SK-N-SH (cell line): ENCODE data around the gene VSIG8. TPM values are rescaled to one million over a fixed set of nuclear protein-coding genes. Genes with fewer than 3 reads are reported as not detected.
A peak's percentile ranks its signal among the peaks of the same experiment; 100 is the strongest.

Source experiments
- CTCF ChIA-PET: fragments of 300-600, 350-600 bp; formaldehyde crosslinking; extraction: SDS; loops from one replicate; lab custom pipeline; 2021; lab: Yijun Ruan, JAX
- POLR2A ChIA-PET: fragments of 350-600 bp; sonication (Branson Sonifier 250); formaldehyde crosslinking; extraction: SDS; loops from one replicate; lab custom pipeline; 2020; ENCODE audit warnings: antibody characterized with exemption, inconsistent platforms; lab: Yijun Ruan, JAX
- DNase-seq: peaks from one replicate; pipeline ENCODE4 v3.0.0; 2012
- H2AFZ ChIP-seq: fragments of 200-600 bp; sonication (generic); 2 replicates; pipeline ENCODE4 v1.8.1; 2016; ENCODE audit warnings: antibody characterized with exemption, mild to moderate bottlenecking, low read depth
- H3F3A ChIP-seq: fragments of 200-600 bp; sonication (generic); replicated peaks from 2 replicates; pipeline ENCODE3; 2016; ENCODE audit warnings: antibody characterized with exemption, mild to moderate bottlenecking; ENCODE audit not compliant: insufficient read depth
- H3K27ac ChIP-seq, 2 experiments: fragments of 200-500 bp in 1 of 2; fragments of 200-600 bp in 1 of 2; sonication (Bioruptor generic) in 1 of 2; sonication (generic), shearing (Covaris generic) in 1 of 2; 2 replicates each; pipeline versions ENCODE4 v1.5.1 to v1.6.1; 2014 to 2016; ENCODE audit warnings: low read depth in 2 of 2, inconsistent platforms in 1 of 2, low read length in 1 of 2, mild to moderate bottlenecking in 1 of 2, mixed read lengths in 1 of 2
- H3K27me3 ChIP-seq: fragments of 200-600 bp; sonication (generic), shearing (Covaris generic); 2 replicates; pipeline ENCODE4 v1.6.1; 2016; ENCODE audit warnings: mixed run types; ENCODE audit not compliant: insufficient read depth
- H3K36me3 ChIP-seq, 2 experiments: fragments of 200-500 bp in 1 of 2; fragments of 200-600 bp in 1 of 2; sonication (Bioruptor generic) in 1 of 2; sonication (generic) in 1 of 2; replicated peaks in 1 of 2; 2 replicates each; pipeline versions ENCODE3 to v1.5.1; 2014 to 2016; ENCODE audit warnings: low read length in 1 of 2, mild to moderate bottlenecking in 1 of 2; ENCODE audit not compliant: insufficient read depth in 2 of 2, control insufficient read depth in 1 of 2
- H3K4me1 ChIP-seq, 2 experiments: fragments of 200-500 bp in 1 of 2; fragments of 200-600 bp in 1 of 2; sonication (Bioruptor generic) in 1 of 2; sonication (generic), shearing (Covaris generic) in 1 of 2; 2 replicates each; pipeline versions ENCODE4 v1.5.1 to v1.6.1; 2014 to 2016; ENCODE audit warnings: low read depth in 1 of 2, low read length in 1 of 2, mixed run types in 1 of 2; ENCODE audit not compliant: insufficient read depth in 2 of 2, control insufficient read depth in 1 of 2
- H3K4me2 ChIP-seq: fragments of 200-600 bp; sonication (generic), shearing (Covaris generic); 2 replicates; pipeline ENCODE4 v1.6.1; 2017; ENCODE audit warnings: mixed run types
- H3K4me3 ChIP-seq, 2 experiments: fragments of 200-500 bp in 1 of 2; fragments of 200-600 bp in 1 of 2; sonication (Bioruptor generic) in 1 of 2; sonication (generic), shearing (Covaris generic) in 1 of 2; 2 replicates each; pipeline versions ENCODE4 v1.5.1 to v1.8.1; 2014 to 2016; ENCODE audit warnings: low read depth in 2 of 2, inconsistent platforms in 1 of 2, low read length in 1 of 2, mild to moderate bottlenecking in 1 of 2, mixed read lengths in 1 of 2, moderate library complexity in 1 of 2
- H3K79me2 ChIP-seq: fragments of 200-600 bp; sonication (generic); 2 replicates; pipeline ENCODE4 v1.8.1; 2017; ENCODE audit warnings: mild to moderate bottlenecking; ENCODE audit not compliant: insufficient read depth
- H3K9ac ChIP-seq: fragments of 200-600 bp; sonication (generic); 2 replicates; pipeline ENCODE4 v1.6.1; 2017; ENCODE audit warnings: mixed run types
- H3K9me2 ChIP-seq: fragments of 200-600 bp; sonication (generic); 2 replicates; pipeline ENCODE4 v1.6.1; 2017; ENCODE audit warnings: mixed run types
- H3K9me3 ChIP-seq: fragments of 200-600 bp; sonication (generic); 2 replicates; pipeline ENCODE4 v1.6.1; 2017; ENCODE audit warnings: mixed run types, mild to moderate bottlenecking, moderate library complexity
- H4K20me1 ChIP-seq: fragments of 200-600 bp; sonication (generic); 2 replicates; pipeline ENCODE4 v1.6.1; 2017; ENCODE audit warnings: mild to moderate bottlenecking, mixed run types; ENCODE audit not compliant: insufficient read depth
- CHD2 ChIP-seq: fragments of 150-350 bp; IDR thresholded peaks from 2 replicates; pipeline ENCODE4 v1.6.1; 2018; ENCODE audit warnings: low read length; ENCODE audit not compliant: partially characterized antibody
- CTCF ChIP-seq: fragments of 200-600 bp; sonication (generic); IDR thresholded peaks from 2 replicates; pipeline ENCODE4 v1.6.1; 2017; ENCODE audit warnings: antibody characterized with exemption, mild to moderate bottlenecking, moderate library complexity
- ELF1 ChIP-seq: IDR thresholded peaks from 2 replicates; pipeline ENCODE4 v1.4.0; 2012
- EP300 ChIP-seq, 2 experiments: IDR thresholded peaks; 2 replicates each; pipeline versions ENCODE4 v1.4.0 to v1.6.1; 2012; ENCODE audit warnings: borderline replicate concordance in 1 of 2, low read depth in 1 of 2, low read length in 1 of 2
- EZH2phosphoT487 ChIP-seq: fragments of 200-600 bp; sonication (generic); IDR thresholded peaks from 2 replicates; pipeline ENCODE4 v1.6.1; 2017; ENCODE audit warnings: low read depth, mixed run types, mild to moderate bottlenecking, antibody characterized with exemption, moderate library complexity, borderline replicate concordance
- FOSL2 ChIP-seq: IDR thresholded peaks from 2 replicates; pipeline ENCODE4 v1.4.0; 2012; ENCODE audit warnings: low read depth, mild to moderate bottlenecking, moderate library complexity, borderline replicate concordance
- FOXJ3 ChIP-seq: sonication (generic); formaldehyde crosslinking; IDR thresholded peaks from 2 replicates; pipeline ENCODE4 v1.5.1; 2020; ENCODE audit warnings: mild to moderate bottlenecking, missing genetic modification reagents
- GABPA ChIP-seq: IDR thresholded peaks from 2 replicates; pipeline ENCODE4 v1.4.0; 2012; ENCODE audit warnings: low read depth, mild to moderate bottlenecking
- JUND ChIP-seq: IDR thresholded peaks from 2 replicates; pipeline ENCODE4 v1.4.0; 2012
- MEF2A ChIP-seq: IDR thresholded peaks from 2 replicates; pipeline ENCODE4 v1.4.0; 2012; ENCODE audit warnings: low read depth, borderline replicate concordance
- MXI1 ChIP-seq: IDR thresholded peaks from 2 replicates; pipeline ENCODE4 v1.6.1; 2012; ENCODE audit warnings: mild to moderate bottlenecking, low read depth, low read length, improper control_type of control experiment
- NFIC ChIP-seq: IDR thresholded peaks from 2 replicates; pipeline ENCODE4 v1.4.0; 2012; ENCODE audit warnings: borderline replicate concordance
- NRF1 ChIP-seq: IDR thresholded peaks from 2 replicates; pipeline ENCODE4 v1.6.1; 2012; ENCODE audit warnings: low read depth, mild to moderate bottlenecking, low read length
- POLR2AphosphoS5 ChIP-seq: IDR thresholded peaks from 2 replicates; pipeline ENCODE4 v1.6.1; 2012; ENCODE audit warnings: low read depth, low read length
- RAD21 ChIP-seq: IDR thresholded peaks from 2 replicates; pipeline ENCODE4 v1.6.1; 2012; ENCODE audit warnings: mild to moderate bottlenecking, low read length
- SMC3 ChIP-seq: IDR thresholded peaks from 2 replicates; pipeline ENCODE4 v1.6.1; 2012; ENCODE audit warnings: low read depth, low read length, improper control_type of control experiment
- TEAD4 ChIP-seq: IDR thresholded peaks from 2 replicates; pipeline ENCODE4 v1.4.0; 2012; ENCODE audit warnings: mild to moderate bottlenecking, borderline replicate concordance; ENCODE audit not compliant: insufficient read depth
- USF1 ChIP-seq: IDR thresholded peaks from 2 replicates; pipeline ENCODE4 v1.4.0; 2012; ENCODE audit warnings: low read depth, borderline replicate concordance
- USF2 ChIP-seq: fragments of 150-350 bp; IDR thresholded peaks from 2 replicates; pipeline ENCODE4 v1.6.1; 2017; ENCODE audit warnings: antibody characterized with exemption, low read length, low read depth, borderline replicate concordance
- YY1 ChIP-seq: IDR thresholded peaks from 2 replicates; pipeline ENCODE4 v1.4.0; 2012; ENCODE audit warnings: low read depth, mild to moderate bottlenecking
- ZBTB33 ChIP-seq: IDR thresholded peaks from 2 replicates; pipeline ENCODE4 v1.4.0; 2012; ENCODE audit warnings: low read depth, borderline replicate concordance
- WGBS: methylation state at CpG from one replicate; pipeline ENCODE4 v1.1.6; 2017; ENCODE audit warnings: low lambda C conversion rate; 5-methylcytosine and 5-hydroxymethylcytosine counted together
- polyA plus RNA-seq, 3 experiments: library from polyadenylated mRNA; depleted of rRNA; stranded (reverse); fragments of >200 nt; gene quantifications; 2 replicates each; pipeline ENCODE4 v1.2.3, GENCODE V29; 2012

Gene VSIG8
- polyA plus RNA-seq, 1 of the 3 experiments (the other 2 are of a cell fraction), result not detected

GRCh38 chr1:159821171-159821867 is 41.1 kb downstream of the VSIG8 start:
- Histone ChIP-seq H3K27me3 (no peaks in the 10 kb centered on the region), H2AFZ (no peak overlapping the region), H3K4me2 (no peak overlapping the region), H4K20me1 (no peaks in the 10 kb centered on the region), H3K9me2 (no peaks in the 10 kb centered on the region), H3K36me3 (no peaks in the 10 kb centered on the region), H3K9me3 (no peaks in the 10 kb centered on the region), H3F3A (no peaks in the 10 kb centered on the region), H3K79me2 (no peaks in the 10 kb centered on the region), H3K9ac (no peak overlapping the region), H3K4me3 (no peak overlapping the region)
- CTCF ChIA-PET, result interaction anchor here (0.7 to 6.3 kb wide), 28 partner anchors 8 to 651 kb away, joined by 3 to 84 read pairs (median 5); partner anchors contain the start of genes DUSP23, FCRL6 and TAGLN2
- 81% methylated on average over 9 of the region's 9 CpGs for WGBS
- DNase-seq, result peak; percentile 53
- POLR2A ChIA-PET, result no interaction called here
- TF ChIP-seq FOSL2 (no peak), MEF2A (no peak), NRF1 (no peak), MXI1 (no peak), SMC3 (peak; percentile 63), POLR2AphosphoS5 (no peak), EP300 (IDR thresholded peaks at IDR 0.05; ENCODE audit: borderline replicate concordance in 1 of 2, low read depth in 1 of 2, low read length in 1 of 2) (no peak), RAD21 (peak; percentile 55), CHD2 (no peak), EZH2phosphoT487 (no peak), CTCF (peak; percentile 65), ZBTB33 (no peak), JUND (no peak), FOXJ3 (CRISPR knock-in tag) (no peak), USF2 (no peak), GABPA (no peak), USF1 (no peak), YY1 (no peak), NFIC (no peak), ELF1 (no peak), TEAD4 (no peak)
- TF ChIP-seq, all 33 proteins: peak for 3
- peaks cover 0 to 24% of the 10 kb centered on the region in 2 experiments; a peak in 1 of 4 replicates for H3K4me1 ChIP-seq
- no peak overlapping the region for H3K27ac ChIP-seq
